Measurements from ENCODE around the gene MDP1.
"Not testable (repeated sequence)": the region's sequence is repeated elsewhere in the genome, so short reads cannot be mapped to it uniquely, and the experiment has no call there.

MDP1 gene

GRCh38 chr14:24228902-24229301 is 13.0 kb upstream of the MDP1 start:
- TF ChIP-seq, protein P1, sequence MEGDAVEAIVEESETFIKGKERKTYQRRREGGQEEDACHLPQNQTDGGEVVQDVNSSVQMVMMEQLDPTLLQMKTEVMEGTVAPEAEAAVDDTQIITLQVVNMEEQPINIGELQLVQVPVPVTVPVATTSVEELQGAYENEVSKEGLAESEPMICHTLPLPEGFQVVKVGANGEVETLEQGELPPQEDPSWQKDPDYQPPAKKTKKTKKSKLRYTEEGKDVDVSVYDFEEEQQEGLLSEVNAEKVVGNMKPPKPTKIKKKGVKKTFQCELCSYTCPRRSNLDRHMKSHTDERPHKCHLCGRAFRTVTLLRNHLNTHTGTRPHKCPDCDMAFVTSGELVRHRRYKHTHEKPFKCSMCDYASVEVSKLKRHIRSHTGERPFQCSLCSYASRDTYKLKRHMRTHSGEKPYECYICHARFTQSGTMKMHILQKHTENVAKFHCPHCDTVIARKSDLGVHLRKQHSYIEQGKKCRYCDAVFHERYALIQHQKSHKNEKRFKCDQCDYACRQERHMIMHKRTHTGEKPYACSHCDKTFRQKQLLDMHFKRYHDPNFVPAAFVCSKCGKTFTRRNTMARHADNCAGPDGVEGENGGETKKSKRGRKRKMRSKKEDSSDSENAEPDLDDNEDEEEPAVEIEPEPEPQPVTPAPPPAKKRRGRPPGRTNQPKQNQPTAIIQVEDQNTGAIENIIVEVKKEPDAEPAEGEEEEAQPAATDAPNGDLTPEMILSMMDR (IDR thresholded peaks at IDR 0.05; ENCODE audit: low read depth, low read length, missing control alignments): no peak
- H3K4me3 ChIP-seq (replicated peaks; ENCODE audit: low read depth, low read length): no peak overlapping the region
- no peak for DNase-seq (ENCODE audit: extremely low read depth, low read depth)

DNA sequence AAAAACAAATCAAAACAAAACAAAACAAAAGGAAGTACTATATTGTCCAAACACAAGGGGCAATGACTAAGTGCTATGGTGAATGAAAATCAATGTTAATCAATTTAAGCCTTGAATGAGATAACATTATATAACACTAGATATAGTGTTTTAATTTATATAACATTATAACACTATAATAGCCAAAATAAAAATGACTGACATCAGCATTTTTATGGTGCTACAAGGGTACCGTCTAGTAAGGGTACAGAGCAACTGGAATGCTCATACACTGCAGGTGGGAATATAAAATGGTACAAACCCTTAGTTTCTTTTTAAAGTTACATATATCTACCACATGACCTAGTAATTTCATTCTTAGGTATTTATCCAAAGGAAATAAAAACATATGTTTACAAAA is 10.6 kb upstream of the MDP1 start:
- no peak for DNase-seq (ENCODE audit: extremely low read depth, low read depth)

DNA sequence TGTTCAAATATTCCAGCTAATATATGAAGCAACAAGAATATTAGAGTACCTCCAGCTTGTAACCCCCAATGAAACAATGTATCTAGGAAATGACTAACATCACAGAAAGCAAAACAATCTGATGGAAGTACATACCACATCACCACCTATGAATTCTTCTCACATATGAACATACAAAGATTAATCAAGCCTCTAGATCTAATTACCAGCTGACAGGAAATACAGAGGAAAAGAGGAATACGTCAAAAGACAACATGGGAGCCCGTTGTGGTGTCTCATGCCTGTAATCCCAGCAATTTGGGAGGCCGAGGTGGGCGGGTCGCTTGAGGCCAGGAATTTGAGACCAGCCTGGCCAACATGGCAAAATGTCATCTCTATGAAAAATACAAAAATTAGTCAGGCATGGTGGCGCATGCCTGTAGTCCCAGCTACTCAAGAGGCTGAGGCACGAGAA is 8.8 kb upstream of the MDP1 start:
- TF ChIP-seq, protein P1 (IDR thresholded peaks at IDR 0.05; ENCODE audit: low read depth, low read length, missing control alignments): no peak
- no peak for DNase-seq (ENCODE audit: extremely low read depth, low read depth)
- no peak overlapping the region for H3K4me3 ChIP-seq (replicated peaks; ENCODE audit: low read depth, low read length)

More for the DNA sequence above, 10.6 kb upstream of the MDP1 start:
- TF ChIP-seq, protein P1 (IDR thresholded peaks at IDR 0.05; ENCODE audit: low read depth, low read length, missing control alignments): no peak
- no peak overlapping the region for H3K4me3 ChIP-seq (replicated peaks; ENCODE audit: low read depth, low read length)

GRCh38 chr14:24222987-24223386 is 7.1 kb upstream of the MDP1 start:
- DNase-seq (ENCODE audit: extremely low read depth, low read depth); H3K4me3 ChIP-seq (replicated peaks; ENCODE audit: low read depth, low read length): not testable (repeated sequence)

- DNase-seq (ENCODE audit: extremely low read depth, low read depth): no peak
- H3K4me3 ChIP-seq (replicated peaks; ENCODE audit: low read depth, low read length): no peak overlapping the region
- TF ChIP-seq, protein P1 (IDR thresholded peaks at IDR 0.05; ENCODE audit: low read depth, low read length, missing control alignments): no peak
Observed at GRCh38 chr14:24219521-24219920, 3.7 kb upstream of the MDP1 start.

DNA sequence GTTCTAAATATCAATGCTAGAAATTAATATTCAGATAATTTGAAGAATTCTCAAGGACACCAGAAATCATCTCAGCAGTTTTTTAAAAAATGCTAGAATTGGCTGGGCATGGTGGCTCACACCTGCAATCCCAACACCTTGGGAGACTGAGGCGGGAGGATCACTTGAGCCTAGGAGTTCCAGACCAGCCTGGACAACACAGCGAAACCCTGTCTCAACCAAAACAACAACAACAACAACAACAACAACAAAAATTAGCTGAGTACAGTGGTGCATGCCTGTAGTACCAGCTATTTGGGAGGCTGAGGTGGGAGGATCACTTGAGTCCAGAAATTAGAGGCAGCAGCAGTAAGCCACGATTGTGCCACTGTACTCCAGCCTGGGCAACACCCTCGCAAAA is 3.2 kb upstream of the MDP1 start:
- no peak for DNase-seq (ENCODE audit: extremely low read depth, low read depth)
- TF ChIP-seq, protein P1 (IDR thresholded peaks at IDR 0.05; ENCODE audit: low read depth, low read length, missing control alignments): no peak
- H3K4me3 ChIP-seq (replicated peaks; ENCODE audit: low read depth, low read length): no peak overlapping the region

DNA sequence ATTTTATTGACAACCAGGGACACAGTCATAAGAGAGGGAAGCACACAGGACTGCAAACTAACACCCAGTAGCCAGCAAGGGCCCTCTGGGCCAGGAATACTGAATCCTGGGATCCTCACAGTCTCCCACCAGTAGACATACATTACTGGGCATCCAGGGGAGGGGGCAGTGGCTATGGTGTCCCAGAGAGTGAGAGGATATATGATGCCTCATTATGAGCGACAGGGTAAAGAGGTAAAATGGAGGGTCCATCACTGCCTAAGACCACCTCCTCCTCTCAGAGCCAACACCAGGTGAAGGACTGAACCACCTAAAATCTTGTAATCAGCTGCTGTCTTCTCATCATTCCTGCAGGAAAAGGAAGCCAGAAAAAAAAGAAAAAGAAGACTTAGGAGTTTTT is 1.0 kb upstream of the MDP1 start:
- H3K4me3 ChIP-seq (replicated peaks; ENCODE audit: low read depth, low read length); DNase-seq (ENCODE audit: extremely low read depth, low read depth): not testable (repeated sequence)

DNA sequence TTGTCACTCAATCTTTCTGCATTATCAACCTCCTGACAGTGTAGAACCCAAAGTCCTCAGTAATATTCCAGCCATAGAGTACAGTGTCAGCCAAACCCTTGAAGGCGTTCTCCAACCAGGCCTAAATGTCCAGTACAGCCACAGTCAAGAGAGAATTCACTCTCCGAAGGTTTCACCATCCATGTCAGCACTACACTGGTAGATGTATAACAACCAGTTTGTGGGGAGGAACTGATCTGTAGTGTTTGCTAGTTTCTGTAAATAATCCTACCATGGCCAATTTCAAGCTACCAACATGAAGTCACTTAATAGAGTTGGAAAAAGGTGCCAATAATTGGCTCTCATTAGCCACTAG is 456 bp upstream of the MDP1 start:
- H3K4me3 ChIP-seq (replicated peaks; ENCODE audit: low read depth, low read length): peak overlapping the region; percentile 69

More for the DNA sequence above, 456 bp upstream of the MDP1 start:
- TF ChIP-seq, protein P1 (IDR thresholded peaks at IDR 0.05; ENCODE audit: low read depth, low read length, missing control alignments): no peak
- no peak for DNase-seq (ENCODE audit: extremely low read depth, low read depth)

Measured in HFF-Myc (cell line).